HepG2 (cell line): ENCODE results near the gene ROMO1. TPM values are rescaled to one million over a fixed set of nuclear protein-coding genes. Genes with fewer than 3 reads are reported as not detected.

Experiments used
- AFF4 ChIP-seq: sonication (generic); formaldehyde crosslinking; IDR thresholded peaks from 2 replicates; pipeline ENCODE4 v1.4.0; 2020; ENCODE audit warnings: missing genetic modification reagents
- ARID2 ChIP-seq: sonication (generic); formaldehyde crosslinking; IDR thresholded peaks from 2 replicates; pipeline ENCODE4 v1.8.1; 2022; ENCODE audit warnings: mild to moderate bottlenecking, missing genetic modification reagents, borderline replicate concordance
- ATF7-NPFF ChIP-seq: sonication (generic); formaldehyde crosslinking; IDR thresholded peaks from 2 replicates; pipeline ENCODE4 v1.8.1; 2023; ENCODE audit warnings: mild to moderate bottlenecking, low read depth, missing genetic modification reagents, moderate library complexity
- ERF ChIP-seq: IDR thresholded peaks from 2 replicates; pipeline ENCODE4 v1.6.1; 2018; ENCODE audit warnings: missing biosample characterization, missing genetic modification reagents
- HMGA1 ChIP-seq: sonication (generic); formaldehyde crosslinking; conservative IDR thresholded peaks from 2 replicates; pipeline ENCODE4 v1.4.0; 2020; ENCODE audit warnings: missing genetic modification reagents
- IRF1 ChIP-seq: sonication (generic); formaldehyde crosslinking; IDR thresholded peaks from 2 replicates; pipeline ENCODE4 v1.4.0; 2020; ENCODE audit warnings: low read depth, mild to moderate bottlenecking, missing genetic modification reagents
- KDM5B ChIP-seq: sonication (generic); formaldehyde crosslinking; IDR thresholded peaks from 2 replicates; pipeline ENCODE4 v1.4.0; 2020; ENCODE audit warnings: missing genetic modification reagents, mild to moderate bottlenecking, borderline replicate concordance
- NR2F2 ChIP-seq: IDR thresholded peaks from 2 replicates; pipeline ENCODE4 v1.6.1; 2012; ENCODE audit warnings: low read depth, inconsistent platforms, borderline replicate concordance
- PBX3 ChIP-seq: sonication (generic); formaldehyde crosslinking; IDR thresholded peaks from 2 replicates; pipeline ENCODE4 v1.8.1; 2023; ENCODE audit warnings: missing genetic modification reagents, inconsistent platforms, borderline replicate concordance
- POLR2AphosphoS2 ChIP-seq: IDR thresholded peaks from 2 replicates; pipeline ENCODE4 v1.6.1; 2011; ENCODE audit warnings: low read depth, low read length, improper control_type of control experiment
- SATB2 ChIP-seq: sonication (generic); formaldehyde crosslinking; IDR thresholded peaks from 2 replicates; pipeline ENCODE4 v1.5.0; 2020; ENCODE audit warnings: missing genetic modification reagents
- ZNF280D ChIP-seq: sonication (generic); formaldehyde crosslinking; IDR thresholded peaks from 2 replicates; pipeline ENCODE4 v1.5.1; 2020; ENCODE audit warnings: mild to moderate bottlenecking, missing genetic modification reagents
- ZNF333 ChIP-seq: sonication (generic); formaldehyde crosslinking; IDR thresholded peaks from 2 replicates; pipeline ENCODE4 v1.4.0; 2020; ENCODE audit warnings: mild to moderate bottlenecking, missing genetic modification reagents, borderline replicate concordance
- ZNF605 ChIP-seq: sonication (generic); formaldehyde crosslinking; IDR thresholded peaks from 2 replicates; pipeline ENCODE4 v1.8.0; 2022; ENCODE audit warnings: mild to moderate bottlenecking, missing genetic modification reagents
- ZNF614 ChIP-seq: IDR thresholded peaks from 2 replicates; pipeline ENCODE4 v1.6.1; 2018; ENCODE audit warnings: missing biosample characterization, missing genetic modification reagents, inconsistent platforms, borderline replicate concordance
- polyA plus RNA-seq, 8 experiments: library from polyadenylated mRNA; depleted of rRNA in 3 of 8; stranded (reverse) in 7 of 8; unstranded in 1 of 8; fragments of >200 nt; fragmentation: Illumina TruSeq in 4 of 8; extraction: Trizol in 4 of 8; gene quantifications; 2 replicates each; pipeline versions ENCODE4 v1.2.1 to v1.2.3, GENCODE V29; 2011 to 2016; ENCODE audit warnings: low read depth in 4 of 8, missing spikeins in 1 of 8, mixed read lengths in 1 of 8; ENCODE audit not compliant: insufficient read depth in 1 of 8
- total RNA-seq, 5 experiments: library from RNA; depleted of rRNA; stranded (reverse); fragments of >200 nt; fragmentation: Illumina TruSeq; extraction: Trizol; gene quantifications; 2 replicates each; pipeline ENCODE4 v1.2.3, GENCODE V29; 2016; ENCODE audit warnings: low read depth in 1 of 5
- TF ChIP-seq, protein P1 (sequence below): IDR thresholded peaks from 2 replicates; pipeline ENCODE4 v1.6.1; 2016; ENCODE audit warnings: missing compliant biosample characterization, missing genetic modification reagents, borderline replicate concordance

The ROMO1 gene
- total and polyA plus RNA-seq, 2 of the 13 experiments (the other 11 are each of a cell fraction or from before 2014, with no cell fraction given): 636 to 755 TPM

DNA sequence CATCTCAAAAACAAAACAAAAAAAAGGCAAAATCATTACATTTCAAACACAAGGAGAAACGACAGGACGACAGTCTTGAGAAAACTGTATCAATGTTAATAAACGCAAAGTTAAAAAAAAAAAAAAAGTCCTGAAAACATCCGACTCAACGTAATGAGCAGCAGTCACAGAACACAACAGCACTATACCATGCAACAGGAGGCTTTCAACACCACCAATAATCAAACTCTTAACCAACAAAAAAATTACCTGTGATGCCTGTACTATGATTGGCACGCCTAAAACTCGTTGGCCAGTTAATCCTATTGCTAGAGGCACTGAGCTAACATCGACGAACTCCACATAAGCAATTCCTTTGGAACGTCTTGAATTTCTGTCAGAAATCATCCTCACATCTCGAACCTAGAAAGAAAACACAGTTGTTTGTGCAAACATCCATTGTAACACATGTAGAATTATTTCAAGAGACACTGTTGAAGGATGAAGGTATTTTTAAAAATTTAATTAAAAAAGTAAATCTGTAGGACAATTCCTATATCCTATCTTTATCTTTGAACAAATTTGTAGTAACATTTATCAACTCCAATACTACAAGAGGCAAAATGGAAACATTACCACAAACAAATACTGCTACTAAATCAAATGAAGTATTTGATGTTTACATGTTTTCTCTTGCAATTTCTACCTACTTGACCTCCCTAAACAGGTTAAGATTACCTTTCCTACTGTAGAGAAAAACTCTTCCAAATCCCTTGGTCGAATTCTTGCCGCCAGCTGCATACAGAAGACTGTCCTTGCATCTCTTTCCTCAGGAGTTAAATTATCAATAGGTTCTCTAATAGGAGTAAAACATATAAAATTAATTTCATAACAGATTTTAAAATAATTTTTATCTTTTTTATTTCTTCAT lies 25.4 kb downstream of the ROMO1 start (continued):
- no peak for TF ChIP-seq ARID2 (CRISPR knock-in tag)
- no peak for TF ChIP-seq IRF1
- TF ChIP-seq KDM5B (CRISPR knock-in tag): no peak
- TF ChIP-seq ATF7-NPFF (CRISPR knock-in tag): no peak
- TF ChIP-seq, protein P1, sequence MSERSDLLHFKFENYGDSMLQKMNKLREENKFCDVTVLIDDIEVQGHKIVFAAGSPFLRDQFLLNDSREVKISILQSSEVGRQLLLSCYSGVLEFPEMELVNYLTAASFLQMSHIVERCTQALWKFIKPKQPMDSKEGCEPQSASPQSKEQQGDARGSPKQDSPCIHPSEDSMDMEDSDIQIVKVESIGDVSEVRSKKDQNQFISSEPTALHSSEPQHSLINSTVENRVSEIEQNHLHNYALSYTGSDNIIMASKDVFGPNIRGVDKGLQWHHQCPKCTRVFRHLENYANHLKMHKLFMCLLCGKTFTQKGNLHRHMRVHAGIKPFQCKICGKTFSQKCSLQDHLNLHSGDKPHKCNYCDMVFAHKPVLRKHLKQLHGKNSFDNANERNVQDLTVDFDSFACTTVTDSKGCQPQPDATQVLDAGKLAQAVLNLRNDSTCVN (CRISPR knock-in tag): no peak
- no peak for TF ChIP-seq ZNF280D (CRISPR knock-in tag)
- no peak for TF ChIP-seq PBX3 (CRISPR knock-in tag)
- TF ChIP-seq ZNF605 (CRISPR knock-in tag): no peak
- no peak for TF ChIP-seq AFF4 (CRISPR knock-in tag)
- no peak for TF ChIP-seq ZNF614 (CRISPR knock-in tag)
- no peak for TF ChIP-seq NR2F2
- no peak for TF ChIP-seq ZNF333 (CRISPR knock-in tag)
- no peak for TF ChIP-seq SATB2
- 0 out of 2 replicates have a peak, but pooled peaks have one; percentile 2 for TF ChIP-seq ERF (CRISPR knock-in tag)
- TF ChIP-seq HMGA1 (CRISPR knock-in tag): no peak
- peak; percentile 93 for TF ChIP-seq POLR2AphosphoS2
